Measurements from ENCODE around the gene LAMA2.

DNA sequence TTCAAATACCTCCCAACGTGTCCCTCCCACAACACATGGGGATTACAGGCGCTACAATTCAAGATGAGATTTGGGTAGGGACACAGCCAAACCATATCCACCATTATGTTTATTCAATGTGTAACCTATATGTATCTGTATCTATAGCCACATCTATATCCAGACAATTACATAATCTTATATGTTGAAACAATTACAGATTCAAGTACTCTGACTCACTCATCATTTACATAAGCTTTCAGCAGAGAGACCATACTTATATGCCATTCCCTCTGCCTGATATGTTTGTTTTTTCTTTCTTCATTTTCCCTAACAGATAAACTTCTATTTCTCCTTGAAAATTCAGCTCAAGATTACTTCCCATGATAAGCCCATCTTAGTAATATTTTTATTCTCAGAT, 163.6 kb downstream of the LAMA2 start:
- TF ChIP-seq POLR2A (IDR thresholded peaks at IDR 0.05; ENCODE audit: low read length) (no peak), GATA1 (IDR thresholded peaks at IDR 0.05; ENCODE audit: low read depth, low read length) (no peak)

All from erythroblast (primary cell).